Stimulated activated CD4-positive, alpha-beta T cell treated with anti-CD3 and anti-CD28 coated beads, TNF-alpha, amount 100 ng/mL, for 4 hours (primary cell): ENCODE measurements around the gene GLS.
A peak's percentile ranks its signal among the peaks of the same experiment; 100 is the strongest.

Source experiments
- DNase-seq, 3 experiments: peaks; one replicate each; pipeline ENCODE4 v3.0.0-alpha.2; 2020; ENCODE audit warnings: low read depth in 3 of 3

Gene GLS

GRCh38 chr2:191013932-191014652, 133.5 kb downstream of the GLS start, which contains the start of gene STAT1:
TSS of gene STAT1 (minus strand) at chr2:191014171. CDS start at chr2:191010003, 4,168 bp downstream.
- DNase-seq, result peak; percentile 96 to 98 (median 96)

- DNase-seq, result no peak
These were observed 134.0 kb downstream of the GLS start for GRCh38 chr2:191014653-191015020.
